HG03442 (cell line): ENCODE measurements around the gene CBR1.
A peak's percentile ranks its signal among the peaks of the same experiment; 100 is the strongest.
"Not testable (repeated sequence)": the region's sequence is repeated elsewhere in the genome, so short reads cannot be mapped to it uniquely, and the experiment has no call there.

Source experiments
- ATAC-seq: cut with Tn5 transposase; IDR thresholded peaks from one replicate; pipeline ENCODE4 v1.9.1; 2021; ENCODE audit warnings: mild to moderate bottlenecking, moderate library complexity; ENCODE audit not compliant: unreplicated experiment

The CBR1 gene

GRCh38 chr21:36079010-36079649 lies 9.3 kb downstream of the CBR1 start:
- ATAC-seq, result no peak

- no peak for ATAC-seq
Observed at GRCh38 chr21:36079671-36080070, 9.8 kb downstream of the CBR1 start.

GRCh38 chr21:36080386-36080785 lies 10.6 kb downstream of the CBR1 start:
- ATAC-seq, result no peak

GRCh38 chr21:36082237-36082664 lies 12.4 kb downstream of the CBR1 start:
- no peak for ATAC-seq

- ATAC-seq, result no peak
Observed at GRCh38 chr21:36087362-36088138, 17.7 kb downstream of the CBR1 start.

- ATAC-seq, result no peak
Observed at GRCh38 chr21:36089946-36090345, 20.1 kb downstream of the CBR1 start.

- ATAC-seq, result no peak
Observed at GRCh38 chr21:36092681-36093080, 22.9 kb downstream of the CBR1 start.

GRCh38 chr21:36093512-36093911 lies 23.7 kb downstream of the CBR1 start:
- no peak for ATAC-seq

- no peak for ATAC-seq
Observed at GRCh38 chr21:36096398-36097290, 26.8 kb downstream of the CBR1 start.

- ATAC-seq, result peak; percentile 75
Observed at GRCh38 chr21:36097427-36098181, 27.8 kb downstream of the CBR1 start.

- no peak for ATAC-seq
Observed at GRCh38 chr21:36098182-36098532, 28.3 kb downstream of the CBR1 start.

GRCh38 chr21:36099000-36099399 lies 29.2 kb downstream of the CBR1 start:
- no peak for ATAC-seq

- not testable (repeated sequence) for ATAC-seq
Observed at GRCh38 chr21:36099695-36100211, 29.9 kb downstream of the CBR1 start.

- no peak for ATAC-seq
Observed at GRCh38 chr21:36100971-36101641, 31.3 kb downstream of the CBR1 start.

GRCh38 chr21:36103434-36103833 lies 33.6 kb downstream of the CBR1 start:
- no peak for ATAC-seq

- ATAC-seq, result no peak
Observed at GRCh38 chr21:36104317-36105300, 34.8 kb downstream of the CBR1 start.

GRCh38 chr21:36105327-36105842 lies 35.6 kb downstream of the CBR1 start:
- no peak for ATAC-seq

- ATAC-seq, result no peak
Observed at GRCh38 chr21:36109868-36110267, 40.0 kb downstream of the CBR1 start.

GRCh38 chr21:36111238-36111637 lies 41.4 kb downstream of the CBR1 start:
- ATAC-seq, result no peak
